B cell (primary cell): ENCODE measurements around the gene ZNF688. TPM values are rescaled to one million over a fixed set of nuclear protein-coding genes. Genes with fewer than 3 reads are reported as not detected.

Experiments used
- ATAC-seq: fragments of 200-7000 bp; cut with Tn5 transposase; one replicate; pipeline ENCODE4 v1.10.0; 2021; ENCODE audit warnings: low read depth, mild to moderate bottlenecking, moderate number of reproducible peaks, moderate library complexity
- CTCF ChIA-PET: fragments of 350-600 bp; sonication (Branson Sonifier 250); formaldehyde crosslinking; loops from one replicate; lab custom pipeline; 2021; ENCODE audit warnings: antibody characterized with exemption, inconsistent platforms; lab: Charles Lee
- POLR2A ChIA-PET: fragments of 350-600 bp; sonication (Branson Sonifier 250); formaldehyde crosslinking; loops from one replicate; lab custom pipeline; 2021; ENCODE audit warnings: antibody characterized with exemption; lab: Charles Lee
- DNase-seq: peaks from one replicate; pipeline ENCODE4 v3.0.0; 2013
- H2AFZ ChIP-seq: 2 replicates; pipeline ENCODE4 v1.6.1; 2012; ENCODE audit warnings: mild to moderate bottlenecking, low read depth, low read length; ENCODE audit not compliant: insufficient read depth, poor library complexity, severe bottlenecking
- H3K27ac ChIP-seq, 2 donors: 1 replicate in 1 of 2; 2 replicates in 1 of 2; pipeline ENCODE4 v1.5.1; 2012 to 2013; ENCODE audit warnings: low read length in 2 of 2, mild to moderate bottlenecking in 2 of 2, moderate library complexity in 1 of 2
- H3K27me3 ChIP-seq, 4 experiments: fragments of 200-600 bp in 1 of 4; sonication (generic) in 1 of 4; replicated peaks in 1 of 4; 1 replicate in 2 of 4; 2 replicates in 2 of 4; pipeline versions ENCODE4 v1.6.1 to v1.7.0; 2013 to 2016; ENCODE audit warnings: low read length in 3 of 4, mild to moderate bottlenecking in 2 of 4, mixed read lengths in 1 of 4, moderate library complexity in 1 of 4; ENCODE audit not compliant: insufficient read depth in 4 of 4, control insufficient read depth in 3 of 4; ENCODE audit errors: control extremely low read depth in 1 of 4
- H3K36me3 ChIP-seq, 2 experiments: replicated peaks in 1 of 2; 1 replicate in 1 of 2; 2 replicates in 1 of 2; pipeline versions ENCODE4 v1.6.1 to v1.7.1; 2013; ENCODE audit warnings: low read length in 1 of 2; ENCODE audit not compliant: insufficient read depth in 2 of 2, control insufficient read depth in 1 of 2; ENCODE audit errors: control extremely low read depth in 1 of 2, extremely low read depth in 1 of 2
- H3K4me1 ChIP-seq, 2 donors: fragments of 200-600 bp in 1 of 2; sonication (generic) in 1 of 2; 1 replicate in 1 of 2; 2 replicates in 1 of 2; pipeline versions ENCODE4 v1.5.1 to v1.6.1; 2013 to 2017; ENCODE audit warnings: low read length in 2 of 2; ENCODE audit not compliant: control insufficient read depth in 2 of 2, insufficient read depth in 2 of 2
- H3K4me2 ChIP-seq: replicated peaks from 2 replicates; pipeline ENCODE3; 2012; ENCODE audit warnings: mild to moderate bottlenecking, low read depth, low read length; ENCODE audit not compliant: poor library complexity, severe bottlenecking
- H3K4me3 ChIP-seq, 5 experiments: fragments of 200-600 bp in 1 of 5; sonication (generic) in 1 of 5; 1 replicate in 3 of 5; 2 replicates in 2 of 5; pipeline versions ENCODE4 v1.5.1 to v1.7.0; 2011 to 2016; ENCODE audit warnings: low read length in 4 of 5, mild to moderate bottlenecking in 4 of 5, low read depth in 2 of 5, control low read depth in 1 of 5, moderate library complexity in 1 of 5; ENCODE audit not compliant: insufficient read depth in 1 of 5; ENCODE audit errors: control extremely low read depth in 1 of 5, extremely low read depth in 1 of 5
- H3K79me2 ChIP-seq: fragments of 200-600 bp; sonication (generic); one replicate; pipeline ENCODE4 v1.6.0; 2016; ENCODE audit warnings: low read length; ENCODE audit not compliant: control insufficient read depth, insufficient read depth
- H3K9ac ChIP-seq: fragments of 200-600 bp; sonication (generic); 2 replicates; pipeline ENCODE4 v1.6.1; 2017; ENCODE audit warnings: mild to moderate bottlenecking, low read length, moderate library complexity
- H3K9me3 ChIP-seq, 3 donors: one replicate each; pipeline versions ENCODE4 v1.6.1 to v1.7.1; 2013; ENCODE audit warnings: low read length in 2 of 3; ENCODE audit not compliant: control insufficient read depth in 2 of 3, insufficient read depth in 1 of 3; ENCODE audit errors: control extremely low read depth in 1 of 3
- H4K20me1 ChIP-seq: 2 replicates; pipeline ENCODE4 v1.6.0; 2012; ENCODE audit warnings: mild to moderate bottlenecking, low read length; ENCODE audit not compliant: insufficient read depth, control insufficient read depth, poor library complexity, severe bottlenecking
- H3K27ac Mint-ChIP-seq: one replicate; pipeline ENCODE4 v1.8.0; 2021; ENCODE audit warnings: mixed read lengths
- H3K27me3 Mint-ChIP-seq: one replicate; pipeline ENCODE4 v1.8.0; 2021; ENCODE audit warnings: mixed read lengths
- H3K4me1 Mint-ChIP-seq: one replicate; pipeline ENCODE4 v1.8.0; 2021; ENCODE audit warnings: mixed read lengths
- H3K4me3 Mint-ChIP-seq: one replicate; pipeline ENCODE4 v1.8.0; 2021; ENCODE audit warnings: mixed read lengths
- H3K9me3 Mint-ChIP-seq: one replicate; pipeline ENCODE4 v1.8.0; 2022; ENCODE audit warnings: mixed read lengths; ENCODE audit not compliant: insufficient read depth
- CTCF ChIP-seq: fragments of 200-600 bp; IDR thresholded peaks from one replicate; pipeline ENCODE4 v1.8.0; 2022; ENCODE audit warnings: antibody characterized with exemption, mild to moderate bottlenecking
- EZH2 ChIP-seq: IDR thresholded peaks from 2 replicates; pipeline ENCODE4 v1.6.1; 2012; ENCODE audit warnings: borderline replicate concordance, low read depth, mild to moderate bottlenecking, moderate library complexity, low read length; ENCODE audit not compliant: insufficient read depth, poor library complexity, severe bottlenecking
- WGBS: methylation state at CpG from one replicate; pipeline ENCODE4 v1.1.5; 2013; ENCODE audit warnings: missing lambda C conversion rate; ENCODE audit not compliant: insufficient coverage; 5-methylcytosine and 5-hydroxymethylcytosine counted together
- intact Hi-C: fragments of 100-400 bp; cut with micrococcal nuclease; formaldehyde crosslinking; loops from one replicate; pipeline ENCODE4 v1.10.0; 2022
- polyA plus RNA-seq: library from polyadenylated mRNA; depleted of rRNA; stranded (reverse); fragments of >200 nt; gene quantifications from 2 replicates; pipeline ENCODE4 v1.2.3, GENCODE V29; 2012
- total RNA-seq, 2 donors: library from RNA; stranded (reverse); fragments of 120-200 nt in 1 of 2; gene quantifications; 1 replicate in 1 of 2; 2 replicates in 1 of 2; pipeline versions ENCODE4 v1.2.3 to v1.2.4, GENCODE V29; 2013 to 2022

The ZNF688 gene
- total and polyA plus RNA-seq, 2 donors (not counting 1 experiment from before 2014, with no cell fraction given), result 20.6 to 23.1 TPM

GRCh38 chr16:30609926-30610839, 38.7 kb upstream of the ZNF688 start, which contains the start of gene ZNF689:
Gene ZNF689, minus strand, starts transcription at chr16:30610389. Its CDS starts 348 bp downstream, at chr16:30610041.
- no peak for TF ChIP-seq EZH2
- TF ChIP-seq CTCF, result no peak
- peaks cover 14 to 24% of the 10 kb centered on the region in 2 donors for H3K4me1 ChIP-seq
- ChIA-PET POLR2A (interaction anchor here (0.5 to 1.6 kb wide), 11 partner anchors 12 to 1643 kb away, joined by 3 to 6 read pairs (median 4); partner anchors contain the start of genes DCTPP1, ZNF688, ZNF747 and ZNF764), CTCF (interaction anchor here (0.9 to 2.1 kb wide), 7 partner anchors 11 to 227 kb away, joined by 3 to 9 read pairs (median 4); partner anchors contain the start of genes DCTPP1, SEPTIN1 and ZNF785)
- Mint-ChIP-seq H3K27me3 (no peaks in the 10 kb centered on the region), H3K27ac (peak within 1 kb of the TSS; percentile 96), H3K4me3 (peak within 1 kb of the TSS; percentile 98), H3K9me3 (no peaks in the 10 kb centered on the region), H3K4me1 (peaks cover 21% of the 10 kb centered on the region)
- H3K36me3 ChIP-seq, result peaks cover 0 to 5% of the 10 kb centered on the region in 2 experiments
- peak; percentile 88 for ATAC-seq
- no peaks in the 10 kb centered on the region for H4K20me1 ChIP-seq
- H2AFZ ChIP-seq, result peak within 1 kb of the TSS; percentile 96
- WGBS, result under 1% methylated on average over 57 of the region's 63 CpGs
- peak within 1 kb of the TSS; percentile 87 for H3K4me2 ChIP-seq
- H3K4me3 ChIP-seq, result peak within 1 kb of the TSS; percentile 84 to 98 (median 91)
- peak; percentile 97 for DNase-seq
- peak within 1 kb of the TSS; percentile 99 for H3K9ac ChIP-seq
- H3K9me3 ChIP-seq, result no peaks in the 10 kb centered on the region
- H3K27ac ChIP-seq, result peak within 1 kb of the TSS; percentile 82 to 96
- intact Hi-C loops, result loop anchor here (1.0 kb wide), 7 partner anchors 24 to 88 kb away; partner anchors contain the start of genes FBRS, ZNF764 and ZNF785
- H3K79me2 ChIP-seq, result peaks cover 18% of the 10 kb centered on the region
- H3K27me3 ChIP-seq, result no peaks in the 10 kb centered on the region
